Tibial artery (tissue), 4 donors: ENCODE results near the gene S100A5.

ENCODE experiments used
- DNase-seq, 2 donors: peaks; one replicate each; pipeline ENCODE4 v3.0.0-alpha.2; 2019
- H3K27ac ChIP-seq, 2 donors: fragments of 200-600 bp; sonication (generic) in 1 of 2; 1 replicate in 1 of 2; 2 replicates in 1 of 2; pipeline ENCODE4 v1.5.1; 2018 to 2019; ENCODE audit warnings: mild to moderate bottlenecking in 1 of 2
- H3K27me3 ChIP-seq, 2 donors: fragments of 200-600 bp; sonication (generic) in 1 of 2; one replicate each; pipeline versions ENCODE4 v1.5.1 to v1.6.0; 2016 to 2019
- H3K36me3 ChIP-seq, 3 donors: fragments of 200-600 bp; sonication (generic) in 2 of 3; one replicate each; pipeline ENCODE4 v1.5.1; 2016 to 2019; ENCODE audit warnings: mild to moderate bottlenecking in 2 of 3
- H3K4me1 ChIP-seq, 4 donors: fragments of 200-600 bp; sonication (generic) in 2 of 4; 1 replicate in 3 of 4; 2 replicates in 1 of 4; pipeline ENCODE4 v1.5.1; 2016 to 2019
- H3K4me3 ChIP-seq, 2 donors: fragments of 200-600 bp; sonication (generic) in 1 of 2; 1 replicate in 1 of 2; 2 replicates in 1 of 2; pipeline ENCODE4 v1.5.1; 2018 to 2019; ENCODE audit warnings: mild to moderate bottlenecking in 2 of 2
- H3K9me3 ChIP-seq, 3 donors: fragments of 200-600 bp; sonication (generic) in 1 of 3; one replicate each; pipeline ENCODE4 v1.5.1; 2016 to 2019
- CTCF ChIP-seq, 2 experiments: fragments of 200-600 bp in 1 of 2; fragments of 450-650 bp in 1 of 2; IDR thresholded peaks; one replicate each; pipeline ENCODE4 v1.5.1; 2017 to 2019; ENCODE audit warnings: antibody characterized with exemption in 2 of 2, mild to moderate bottlenecking in 1 of 2, moderate library complexity in 1 of 2
- intact Hi-C: fragments of 100-400 bp; cut with DNase I; formaldehyde crosslinking; loops from one replicate; pipeline ENCODE4 v1.15.0; 2023; ENCODE audit warnings: low total_unique reads

S100A5 gene

GRCh38 chr1:153553096-153553495, 12.4 kb upstream of the S100A5 start:
- Histone ChIP-seq H3K9me3 (no peaks in the 10 kb centered on the region), H3K27me3 (no peaks in the 10 kb centered on the region), H3K36me3 (no peaks in the 10 kb centered on the region), H3K27ac (peak overlapping the region; percentile 70 to 73), H3K4me3 (no peak overlapping the region), H3K4me1 (peaks cover 6 to 51% (median 45%) of the 10 kb centered on the region in 4 donors)
- intact Hi-C loops, result no loop called here
- DNase-seq, result peak; percentile 11 to 57
- TF ChIP-seq CTCF (IDR thresholded peaks at IDR 0.05), result no peak

DNA sequence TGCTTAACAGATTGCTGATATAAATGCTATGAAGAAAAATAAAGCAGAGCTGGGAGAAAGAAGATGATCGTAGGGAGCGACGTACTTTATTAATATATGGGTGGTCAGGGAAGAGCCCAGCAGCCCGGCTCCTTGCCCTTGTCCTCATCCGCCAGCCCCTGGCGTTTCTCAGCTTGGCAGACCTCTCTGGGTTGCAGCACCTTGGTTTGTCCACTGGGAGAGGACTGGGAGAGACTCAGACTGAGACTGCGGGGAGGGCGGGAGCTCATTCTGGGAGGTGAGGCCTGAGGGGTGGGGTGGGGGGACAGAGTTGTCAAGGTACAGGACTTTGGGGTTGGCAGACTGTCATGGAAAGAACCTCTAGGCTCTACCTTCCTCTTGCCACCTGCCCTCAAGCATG, 11.6 kb upstream of the S100A5 start:
- Histone ChIP-seq H3K4me3 (no peak overlapping the region), H3K4me1 (peaks cover 6 to 58% (median 52%) of the 10 kb centered on the region in 4 donors), H3K36me3 (no peaks in the 10 kb centered on the region), H3K27me3 (no peaks in the 10 kb centered on the region), H3K9me3 (no peaks in the 10 kb centered on the region), H3K27ac (peak overlapping the region; percentile 70 to 73)
- TF ChIP-seq CTCF (IDR thresholded peaks at IDR 0.05), result no peak
- peak; percentile 15 to 63 for DNase-seq
- intact Hi-C loops, result no loop called here

DNA sequence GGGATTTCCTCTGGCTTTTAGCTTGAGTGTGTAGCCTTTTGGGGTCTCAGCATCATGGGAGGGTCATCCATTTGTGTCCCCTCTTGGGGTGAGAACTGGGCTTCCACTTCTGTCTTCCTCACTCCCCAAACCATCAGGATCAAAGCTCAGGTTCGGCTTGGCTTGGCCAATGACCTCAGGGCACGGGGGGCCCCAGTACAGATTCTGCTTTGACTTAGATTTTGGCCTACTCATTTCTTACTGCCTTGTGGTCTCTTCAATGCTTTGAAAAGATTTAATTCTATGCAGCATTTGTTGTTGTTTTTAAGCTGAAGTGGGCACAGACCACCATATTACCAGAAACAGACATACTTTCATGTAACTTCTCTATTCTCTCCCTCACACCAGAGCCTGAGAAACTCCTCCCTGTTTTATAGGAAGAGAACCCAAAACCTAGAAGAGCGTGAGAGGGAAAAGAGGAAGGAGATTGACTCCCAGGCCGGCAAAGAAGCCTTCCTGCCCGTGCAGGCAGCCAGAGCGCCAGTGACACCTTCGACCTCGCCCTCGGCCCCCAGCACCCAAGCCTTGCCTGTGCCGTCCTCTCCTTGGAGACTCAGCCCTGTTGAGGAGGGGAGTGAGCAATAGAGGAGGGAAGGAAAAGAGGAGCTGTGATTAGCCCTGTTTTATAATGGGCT, 10.2 kb upstream of the S100A5 start:
- Histone ChIP-seq H3K4me1 (peaks cover 6 to 72% (median 66%) of the 10 kb centered on the region in 4 donors), H3K4me3 (no peak overlapping the region), H3K27me3 (no peaks in the 10 kb centered on the region), H3K9me3 (no peaks in the 10 kb centered on the region), H3K36me3 (no peaks in the 10 kb centered on the region), H3K27ac (peak overlapping the region; percentile 78 to 79)
- peak; percentile 19 to 61 for DNase-seq
- TF ChIP-seq CTCF (IDR thresholded peaks at IDR 0.05), result no peak
- intact Hi-C loops, result no loop called here

DNA sequence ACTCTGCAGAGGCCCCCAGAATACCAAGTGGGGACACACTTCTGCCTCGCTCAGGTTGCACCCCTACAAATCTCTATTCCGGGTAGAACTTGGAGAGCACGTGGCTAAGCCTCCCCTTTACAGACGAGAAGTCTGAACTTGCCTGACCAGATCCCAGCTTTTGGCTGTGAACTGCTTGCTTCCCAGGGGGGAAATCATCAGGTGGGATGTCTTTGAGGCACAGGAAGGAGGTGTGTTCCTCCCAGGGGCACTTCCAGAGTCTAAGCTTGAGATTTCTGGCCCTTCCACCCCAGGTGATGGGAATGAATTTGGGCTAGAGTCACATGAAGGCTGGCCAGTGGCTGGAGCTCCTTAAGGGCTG, 9.6 kb upstream of the S100A5 start:
- Histone ChIP-seq H3K4me3 (no peak overlapping the region), H3K27ac (peak overlapping the region; percentile 78 to 79), H3K36me3 (no peaks in the 10 kb centered on the region), H3K27me3 (no peaks in the 10 kb centered on the region), H3K4me1 (peaks cover 6 to 78% (median 72%) of the 10 kb centered on the region in 4 donors), H3K9me3 (no peaks in the 10 kb centered on the region)
- intact Hi-C loops, result no loop called here
- no peak for TF ChIP-seq CTCF (IDR thresholded peaks at IDR 0.05)
- DNase-seq, result no peak

DNA sequence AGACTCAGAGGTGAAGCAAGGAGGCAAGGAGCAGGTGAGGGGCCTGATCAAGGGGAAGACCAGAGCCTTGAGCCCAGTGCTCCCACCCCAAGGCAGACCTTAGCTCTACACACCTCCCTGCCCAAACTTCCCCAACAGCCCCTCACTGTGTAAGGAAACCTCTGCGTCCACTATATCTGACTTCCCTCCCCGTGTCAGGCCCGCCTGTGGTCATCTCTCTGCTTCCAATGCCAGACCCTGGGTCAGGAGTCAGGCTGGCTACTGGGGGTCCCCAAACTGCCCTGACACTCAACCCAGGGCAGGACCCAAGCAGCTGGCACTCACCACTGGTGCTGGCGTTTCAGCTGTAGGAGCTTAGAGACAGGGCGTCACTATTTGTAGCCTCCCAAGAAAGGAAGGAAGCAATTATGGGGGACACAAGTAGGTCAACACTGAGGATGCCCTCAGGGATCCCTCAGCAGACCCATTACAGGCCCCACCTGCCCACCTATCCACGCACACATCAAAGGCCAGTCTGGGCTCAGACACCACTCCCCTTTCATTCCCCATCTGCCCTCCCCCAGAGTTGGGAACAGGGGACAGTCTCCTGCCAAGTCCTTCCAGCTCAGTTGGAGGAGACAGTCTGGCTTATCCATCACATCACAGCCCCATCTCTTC, 9.1 kb upstream of the S100A5 start:
- TF ChIP-seq CTCF (IDR thresholded peaks at IDR 0.05), result no peak
- H3K4me1 ChIP-seq, result peaks cover 6 to 83% (median 77%) of the 10 kb centered on the region in 4 donors
- peak; percentile 23 to 63 for DNase-seq
- H3K27ac ChIP-seq, result peak overlapping the region; percentile 78 to 79
- intact Hi-C loops, result no loop called here
- no peak overlapping the region for H3K4me3 ChIP-seq
- no peaks in the 10 kb centered on the region for H3K9me3 ChIP-seq
- H3K36me3 ChIP-seq, result no peaks in the 10 kb centered on the region
- no peaks in the 10 kb centered on the region for H3K27me3 ChIP-seq
